ENCODE data around the gene S1PR5.

S1PR5 gene

GRCh38 chr19:10486551-10486950 lies 30.7 kb downstream of the S1PR5 start:
- no peak for TF ChIP-seq TAF1 (IDR thresholded peaks at IDR 0.05; ENCODE audit: borderline replicate concordance, insufficient read depth, low read length)
- TF ChIP-seq SIN3A (IDR thresholded peaks at IDR 0.05; ENCODE audit: borderline replicate concordance, insufficient read depth, low read length), result no peak
- TF ChIP-seq, protein P1, sequence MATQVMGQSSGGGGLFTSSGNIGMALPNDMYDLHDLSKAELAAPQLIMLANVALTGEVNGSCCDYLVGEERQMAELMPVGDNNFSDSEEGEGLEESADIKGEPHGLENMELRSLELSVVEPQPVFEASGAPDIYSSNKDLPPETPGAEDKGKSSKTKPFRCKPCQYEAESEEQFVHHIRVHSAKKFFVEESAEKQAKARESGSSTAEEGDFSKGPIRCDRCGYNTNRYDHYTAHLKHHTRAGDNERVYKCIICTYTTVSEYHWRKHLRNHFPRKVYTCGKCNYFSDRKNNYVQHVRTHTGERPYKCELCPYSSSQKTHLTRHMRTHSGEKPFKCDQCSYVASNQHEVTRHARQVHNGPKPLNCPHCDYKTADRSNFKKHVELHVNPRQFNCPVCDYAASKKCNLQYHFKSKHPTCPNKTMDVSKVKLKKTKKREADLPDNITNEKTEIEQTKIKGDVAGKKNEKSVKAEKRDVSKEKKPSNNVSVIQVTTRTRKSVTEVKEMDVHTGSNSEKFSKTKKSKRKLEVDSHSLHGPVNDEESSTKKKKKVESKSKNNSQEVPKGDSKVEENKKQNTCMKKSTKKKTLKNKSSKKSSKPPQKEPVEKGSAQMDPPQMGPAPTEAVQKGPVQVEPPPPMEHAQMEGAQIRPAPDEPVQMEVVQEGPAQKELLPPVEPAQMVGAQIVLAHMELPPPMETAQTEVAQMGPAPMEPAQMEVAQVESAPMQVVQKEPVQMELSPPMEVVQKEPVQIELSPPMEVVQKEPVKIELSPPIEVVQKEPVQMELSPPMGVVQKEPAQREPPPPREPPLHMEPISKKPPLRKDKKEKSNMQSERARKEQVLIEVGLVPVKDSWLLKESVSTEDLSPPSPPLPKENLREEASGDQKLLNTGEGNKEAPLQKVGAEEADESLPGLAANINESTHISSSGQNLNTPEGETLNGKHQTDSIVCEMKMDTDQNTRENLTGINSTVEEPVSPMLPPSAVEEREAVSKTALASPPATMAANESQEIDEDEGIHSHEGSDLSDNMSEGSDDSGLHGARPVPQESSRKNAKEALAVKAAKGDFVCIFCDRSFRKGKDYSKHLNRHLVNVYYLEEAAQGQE (IDR thresholded peaks at IDR 0.05; ENCODE audit: insufficient read depth in 1 of 2, low read depth in 2 of 2, low read length in 2 of 2), result no peak
- TF ChIP-seq FOXP2 (optimal IDR thresholded peaks at IDR 0.05; ENCODE audit: borderline replicate concordance, extremely low read depth, extremely low read length, insufficient read depth), result no peak
- TF ChIP-seq POLR2AphosphoS5 (IDR thresholded peaks at IDR 0.05; ENCODE audit: low read depth, low read length), result no peak

DNA sequence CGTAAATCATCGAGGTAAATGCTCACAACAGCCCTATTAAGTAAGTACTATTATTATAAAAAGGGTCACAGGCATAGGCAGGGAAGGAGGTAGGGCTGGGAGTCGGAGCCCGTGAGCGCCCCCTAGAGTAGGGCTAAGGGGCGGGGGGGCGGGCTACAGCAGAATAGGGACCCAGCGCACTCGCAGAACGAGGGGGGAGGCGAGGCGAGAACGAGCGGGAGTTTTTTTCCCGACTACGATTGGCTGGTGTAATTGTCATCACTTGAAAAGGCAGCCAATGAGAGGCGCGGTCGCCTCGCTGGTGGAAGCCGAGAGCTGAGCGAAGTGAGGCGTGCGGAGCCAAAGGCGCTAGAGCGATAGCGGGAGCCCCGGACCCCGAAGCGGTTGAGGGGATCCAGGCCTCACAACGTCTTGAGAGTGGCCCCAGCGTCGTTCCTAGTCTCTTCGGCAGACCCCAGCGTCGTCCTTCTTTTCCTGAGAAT lies 38.3 kb downstream of the S1PR5 start:
- TF ChIP-seq POLR2AphosphoS5 (IDR thresholded peaks at IDR 0.05; ENCODE audit: low read depth, low read length), result no peak

DNA sequence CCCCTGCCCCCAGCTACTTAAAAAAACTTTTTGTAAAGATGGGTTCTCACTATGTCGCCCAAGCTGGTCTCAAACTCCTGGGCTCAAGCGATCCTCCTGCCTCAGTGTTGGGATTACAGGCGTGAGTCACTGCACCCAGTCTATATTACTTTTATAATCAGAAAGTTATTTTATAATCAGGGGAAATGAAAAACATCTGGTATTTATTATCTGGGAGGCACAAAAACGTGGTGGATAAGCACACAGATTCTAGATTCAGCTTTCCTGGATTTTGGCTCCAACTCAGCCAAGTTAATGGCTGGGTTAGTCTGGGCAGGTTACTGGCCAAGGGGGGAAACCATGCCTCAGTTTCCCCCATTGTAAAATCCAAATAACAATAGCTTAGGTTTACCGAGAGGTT lies 38.8 kb downstream of the S1PR5 start:
- no peak for TF ChIP-seq POLR2AphosphoS5 (IDR thresholded peaks at IDR 0.05; ENCODE audit: low read depth, low read length)
- no peak for TF ChIP-seq TAF1 (IDR thresholded peaks at IDR 0.05; ENCODE audit: borderline replicate concordance, insufficient read depth, low read length)
- no peak for TF ChIP-seq SIN3A (IDR thresholded peaks at IDR 0.05; ENCODE audit: borderline replicate concordance, insufficient read depth, low read length)

DNA sequence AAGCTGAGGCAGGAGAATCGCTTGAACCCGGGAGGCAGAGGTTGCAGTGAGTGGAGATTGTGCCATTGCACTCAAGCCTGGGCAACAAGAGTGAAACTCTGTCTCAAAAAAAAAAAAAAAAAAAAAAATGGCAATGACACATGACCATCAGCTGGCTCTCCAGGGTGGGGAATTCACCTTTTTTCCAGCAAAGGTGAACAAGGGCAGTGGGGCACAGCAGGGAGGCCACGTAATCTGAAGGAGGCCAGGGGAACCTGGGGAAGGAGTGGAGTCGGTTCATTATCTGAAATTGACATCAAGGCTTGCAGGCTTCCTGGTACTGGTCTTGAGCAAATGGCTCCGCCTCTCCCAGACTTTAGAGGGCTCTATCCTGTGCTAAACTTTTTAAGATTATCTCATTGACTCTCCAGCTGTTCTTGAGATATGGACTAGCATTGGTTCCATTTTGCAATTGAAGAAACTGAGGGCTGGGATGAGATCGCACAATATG lies 42.2 kb downstream of the S1PR5 start:
- TF ChIP-seq POLR2AphosphoS5 (IDR thresholded peaks at IDR 0.05; ENCODE audit: low read depth, low read length) (no peak), TAF1 (IDR thresholded peaks at IDR 0.05; ENCODE audit: borderline replicate concordance, insufficient read depth, low read length) (no peak), FOXP2 (optimal IDR thresholded peaks at IDR 0.05; ENCODE audit: borderline replicate concordance, extremely low read depth, extremely low read length, insufficient read depth) (no peak), SIN3A (IDR thresholded peaks at IDR 0.05; ENCODE audit: borderline replicate concordance, insufficient read depth, low read length) (no peak)
- TF ChIP-seq, protein P1 (IDR thresholded peaks at IDR 0.05; ENCODE audit: insufficient read depth in 1 of 2, low read depth in 2 of 2, low read length in 2 of 2), result no peak

DNA sequence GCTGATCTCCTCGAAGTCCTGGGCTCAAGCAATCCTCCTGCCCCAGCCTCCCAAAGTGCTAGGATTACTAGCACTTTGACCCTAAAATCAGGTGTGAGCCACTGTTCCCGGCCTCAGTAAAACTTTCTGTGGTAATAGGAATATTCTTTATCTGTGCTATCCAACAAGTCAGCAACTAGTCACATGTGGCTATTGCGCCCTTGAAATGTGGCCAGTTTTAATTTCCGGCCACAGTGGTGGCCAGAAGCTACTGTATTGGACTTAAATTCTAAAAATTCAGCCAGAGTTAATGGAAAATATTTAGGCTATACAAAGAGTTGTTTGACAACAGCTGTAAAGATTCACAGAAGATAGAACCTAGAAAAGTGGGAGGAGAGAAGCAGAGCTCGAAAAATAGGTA lies 44.1 kb downstream of the S1PR5 start:
- no peak for TF ChIP-seq FOXP2 (optimal IDR thresholded peaks at IDR 0.05; ENCODE audit: borderline replicate concordance, extremely low read depth, extremely low read length, insufficient read depth)
- TF ChIP-seq SIN3A (IDR thresholded peaks at IDR 0.05; ENCODE audit: borderline replicate concordance, insufficient read depth, low read length), result no peak
- TF ChIP-seq, protein P1 (IDR thresholded peaks at IDR 0.05; ENCODE audit: insufficient read depth in 1 of 2, low read depth in 2 of 2, low read length in 2 of 2), result no peak
- no peak for TF ChIP-seq TAF1 (IDR thresholded peaks at IDR 0.05; ENCODE audit: borderline replicate concordance, insufficient read depth, low read length)
- no peak for TF ChIP-seq POLR2AphosphoS5 (IDR thresholded peaks at IDR 0.05; ENCODE audit: low read depth, low read length)

- no peak for TF ChIP-seq FOXP2 (optimal IDR thresholded peaks at IDR 0.05; ENCODE audit: borderline replicate concordance, extremely low read depth, extremely low read length, insufficient read depth)
- no peak for TF ChIP-seq POLR2AphosphoS5 (IDR thresholded peaks at IDR 0.05; ENCODE audit: low read depth, low read length)
- TF ChIP-seq, protein P1 (IDR thresholded peaks at IDR 0.05; ENCODE audit: insufficient read depth in 1 of 2, low read depth in 2 of 2, low read length in 2 of 2), result no peak
- TF ChIP-seq SIN3A (IDR thresholded peaks at IDR 0.05; ENCODE audit: borderline replicate concordance, insufficient read depth, low read length), result no peak
These were observed 45.3 kb downstream of the S1PR5 start for GRCh38 chr19:10471909-10472308.
